CD14-positive monocyte (primary cell): ENCODE results near the gene BAHCC1. TPM values are rescaled to one million over a fixed set of nuclear protein-coding genes. Genes with fewer than 3 reads are reported as not detected.

Source experiments
- DNase-seq, 3 donors: peaks; one replicate each; pipeline ENCODE4 v3.0.0-alpha.2; 2011 to 2022
- H2AFZ ChIP-seq: 2 replicates; pipeline ENCODE4 v1.6.0; 2012; ENCODE audit warnings: mild to moderate bottlenecking, low read depth, low read length, inconsistent platforms; ENCODE audit not compliant: insufficient read depth, poor library complexity, severe bottlenecking
- H3K27ac ChIP-seq, 2 donors: 1 replicate in 1 of 2; 2 replicates in 1 of 2; pipeline ENCODE4 v1.5.1; 2012 to 2013; ENCODE audit warnings: low read length in 2 of 2, control low read depth in 1 of 2, inconsistent platforms in 1 of 2, low read depth in 1 of 2, mild to moderate bottlenecking in 1 of 2
- H3K27me3 ChIP-seq, 2 donors: one replicate each; pipeline versions ENCODE4 v1.6.0 to v1.6.1; 2011 to 2013; ENCODE audit warnings: low read length in 2 of 2; ENCODE audit not compliant: control insufficient read depth in 2 of 2, insufficient read depth in 2 of 2
- H3K36me3 ChIP-seq, 2 donors: replicated peaks in 1 of 2; 1 replicate in 1 of 2; 2 replicates in 1 of 2; pipeline versions ENCODE4 v1.5.1 to v1.6.1; 2012 to 2013; ENCODE audit warnings: low read length in 2 of 2, control low read depth in 1 of 2, inconsistent platforms in 1 of 2, mild to moderate bottlenecking in 1 of 2; ENCODE audit not compliant: insufficient read depth in 2 of 2, control insufficient read depth in 1 of 2
- H3K4me1 ChIP-seq, 2 donors: 1 replicate in 1 of 2; 2 replicates in 1 of 2; pipeline versions ENCODE4 v1.5.1 to v1.6.1; 2012 to 2013; ENCODE audit warnings: low read length in 2 of 2, control low read depth in 1 of 2, inconsistent platforms in 1 of 2, mild to moderate bottlenecking in 1 of 2, moderate library complexity in 1 of 2; ENCODE audit not compliant: insufficient read depth in 2 of 2, control insufficient read depth in 1 of 2
- H3K4me2 ChIP-seq: replicated peaks from 2 replicates; pipeline ENCODE3; 2012; ENCODE audit warnings: low read length, moderate library complexity, mild to moderate bottlenecking; ENCODE audit not compliant: poor library complexity, severe bottlenecking; ENCODE audit errors: extremely low read depth
- H3K4me3 ChIP-seq, 3 experiments: fragments of 200-600 bp in 1 of 3; sonication (generic) in 1 of 3; replicated peaks in 1 of 3; 1 replicate in 2 of 3; 2 replicates in 1 of 3; pipeline ENCODE4 v1.5.1; 2011 to 2013; ENCODE audit warnings: low read length in 3 of 3, mild to moderate bottlenecking in 3 of 3, control low read depth in 2 of 3, low read depth in 2 of 3, inconsistent platforms in 1 of 3, moderate library complexity in 1 of 3
- H3K79me2 ChIP-seq: 2 replicates; pipeline ENCODE4 v1.6.0; 2012; ENCODE audit warnings: mild to moderate bottlenecking, control low read depth, inconsistent platforms, low read length, moderate library complexity; ENCODE audit not compliant: insufficient read depth
- H3K9ac ChIP-seq: 2 replicates; pipeline ENCODE4 v1.6.0; 2017; ENCODE audit warnings: low read length, mild to moderate bottlenecking; ENCODE audit not compliant: insufficient read depth, poor library complexity, severe bottlenecking
- H3K9me3 ChIP-seq, 2 donors: replicated peaks in 1 of 2; 1 replicate in 1 of 2; 2 replicates in 1 of 2; pipeline versions ENCODE4 v1.5.1 to v1.6.1; 2012 to 2013; ENCODE audit warnings: low read length in 2 of 2, control low read depth in 1 of 2; ENCODE audit not compliant: control insufficient read depth in 1 of 2, insufficient read depth in 1 of 2
- H4K20me1 ChIP-seq: 2 replicates; pipeline ENCODE4 v1.6.0; 2012; ENCODE audit warnings: mild to moderate bottlenecking, low read length, control low read depth, moderate library complexity; ENCODE audit not compliant: insufficient read depth
- H3K27ac Mint-ChIP-seq, 7 donors: one replicate each; pipeline ENCODE4 v1.8.0; 2020; ENCODE audit warnings: mild to moderate bottlenecking in 7 of 7, mixed read lengths in 7 of 7, moderate library complexity in 6 of 7, inconsistent platforms in 2 of 7
- H3K27me3 Mint-ChIP-seq, 3 donors: one replicate each; pipeline ENCODE4 v1.8.0; 2021 to 2022; ENCODE audit warnings: low read depth in 3 of 3, mild to moderate bottlenecking in 3 of 3, mixed read lengths in 3 of 3, moderate library complexity in 3 of 3, inconsistent platforms in 1 of 3
- H3K36me3 Mint-ChIP-seq, 2 donors: one replicate each; pipeline ENCODE4 v1.8.0; 2020; ENCODE audit warnings: mixed read lengths in 2 of 2, inconsistent platforms in 1 of 2, mild to moderate bottlenecking in 1 of 2
- H3K4me1 Mint-ChIP-seq: one replicate; pipeline ENCODE4 v1.8.0; 2020; ENCODE audit warnings: mild to moderate bottlenecking, mixed read lengths
- H3K4me3 Mint-ChIP-seq, 2 donors: one replicate each; pipeline ENCODE4 v1.8.0; 2020; ENCODE audit warnings: mild to moderate bottlenecking in 2 of 2, mixed read lengths in 2 of 2, moderate library complexity in 1 of 2
- H3K9me3 Mint-ChIP-seq, 7 donors: one replicate each; pipeline ENCODE4 v1.8.0; 2020 to 2022; ENCODE audit warnings: mixed read lengths in 7 of 7, mild to moderate bottlenecking in 6 of 7, moderate library complexity in 6 of 7, inconsistent platforms in 2 of 7
- CTCF ChIP-seq: fragments of 200-600 bp; IDR thresholded peaks from one replicate; pipeline ENCODE4 v1.8.0; 2022; ENCODE audit warnings: antibody characterized with exemption, mild to moderate bottlenecking
- WGBS: methylation state at CpG from one replicate; pipeline ENCODE4 v1.1.5; 2013; ENCODE audit warnings: missing lambda C conversion rate; ENCODE audit not compliant: insufficient coverage; 5-methylcytosine and 5-hydroxymethylcytosine counted together
- intact Hi-C, 2 donors: fragments of 100-400 bp; cut with micrococcal nuclease; formaldehyde crosslinking; loops; one replicate each; pipeline versions ENCODE4 v1.15.0 to v1.15.1; 2023
- polyA plus RNA-seq, 3 donors: library from polyadenylated mRNA; depleted of rRNA in 1 of 3; unstranded in 2 of 3; stranded (reverse) in 1 of 3; fragments of 300-500 nt in 2 of 3; fragments of >200 nt in 1 of 3; fragmentation: Illumina TruSeq in 2 of 3; gene quantifications; 1 replicate in 2 of 3; 2 replicates in 1 of 3; pipeline ENCODE4 v1.2.3, GENCODE V29; 2012 to 2021

Gene BAHCC1
- polyA plus RNA-seq, 3 donors = 0.11 to 8.8 (median 0.27) TPM

GRCh38 chr17:81437191-81437651 lies 42.0 kb downstream of the BAHCC1 start:
- H3K4me3 ChIP-seq = no peak overlapping the region
- no peaks in the 10 kb centered on the region for H3K36me3 Mint-ChIP-seq
- H3K9me3 Mint-ChIP-seq = no peaks in the 10 kb centered on the region
- H3K27me3 Mint-ChIP-seq = no peaks in the 10 kb centered on the region
- H3K27ac ChIP-seq = no peak overlapping the region
- H3K27ac Mint-ChIP-seq = no peak overlapping the region
- H3K4me2 ChIP-seq = no peak overlapping the region
- no peak overlapping the region for H2AFZ ChIP-seq
- H3K9ac ChIP-seq = no peak overlapping the region
- H3K4me1 ChIP-seq = no peaks in the 10 kb centered on the region
- no peaks in the 10 kb centered on the region for H3K9me3 ChIP-seq
- H4K20me1 ChIP-seq = no peaks in the 10 kb centered on the region
- peaks cover 2% of the 10 kb centered on the region for H3K4me1 Mint-ChIP-seq
- no peak for DNase-seq
- H3K79me2 ChIP-seq = no peaks in the 10 kb centered on the region
- no peak for TF ChIP-seq CTCF
- no peak overlapping the region for H3K4me3 Mint-ChIP-seq
- no peaks in the 10 kb centered on the region for H3K27me3 ChIP-seq
- intact Hi-C loops = no loop called here
- no peaks in the 10 kb centered on the region for H3K36me3 ChIP-seq
- WGBS = 26% methylated on average over 10 of the region's 10 CpGs

GRCh38 chr17:81438007-81438659 lies 42.9 kb downstream of the BAHCC1 start:
- Mint-ChIP-seq H3K9me3 (no peaks in the 10 kb centered on the region), H3K36me3 (no peaks in the 10 kb centered on the region), H3K27ac (no peak overlapping the region), H3K4me1 (peaks cover 2% of the 10 kb centered on the region), H3K27me3 (no peaks in the 10 kb centered on the region), H3K4me3 (no peak overlapping the region)
- Histone ChIP-seq H3K4me1 (no peaks in the 10 kb centered on the region), H3K4me2 (no peak overlapping the region), H3K27ac (no peak overlapping the region), H4K20me1 (no peaks in the 10 kb centered on the region), H3K36me3 (peaks cover 0 to 2% of the 10 kb centered on the region in 2 donors), H3K4me3 (no peak overlapping the region), H3K9ac (no peak overlapping the region), H3K27me3 (no peaks in the 10 kb centered on the region), H2AFZ (no peak overlapping the region), H3K79me2 (no peaks in the 10 kb centered on the region), H3K9me3 (no peaks in the 10 kb centered on the region)
- intact Hi-C loops = no loop called here
- DNase-seq = no peak
- TF ChIP-seq CTCF = no peak
- WGBS = 91% methylated on average over 13 of the region's 23 CpGs
